ENCODE data around the gene ABCA7. TPM values are rescaled to one million over a fixed set of nuclear protein-coding genes. Genes with fewer than 3 reads are reported as not detected.

ABCA7 gene
- total and polyA plus RNA-seq, 2 of the 13 experiments (the other 11 are each of a cell fraction or from before 2014, with no cell fraction given), result 4.4 to 32.4 TPM

DNA sequence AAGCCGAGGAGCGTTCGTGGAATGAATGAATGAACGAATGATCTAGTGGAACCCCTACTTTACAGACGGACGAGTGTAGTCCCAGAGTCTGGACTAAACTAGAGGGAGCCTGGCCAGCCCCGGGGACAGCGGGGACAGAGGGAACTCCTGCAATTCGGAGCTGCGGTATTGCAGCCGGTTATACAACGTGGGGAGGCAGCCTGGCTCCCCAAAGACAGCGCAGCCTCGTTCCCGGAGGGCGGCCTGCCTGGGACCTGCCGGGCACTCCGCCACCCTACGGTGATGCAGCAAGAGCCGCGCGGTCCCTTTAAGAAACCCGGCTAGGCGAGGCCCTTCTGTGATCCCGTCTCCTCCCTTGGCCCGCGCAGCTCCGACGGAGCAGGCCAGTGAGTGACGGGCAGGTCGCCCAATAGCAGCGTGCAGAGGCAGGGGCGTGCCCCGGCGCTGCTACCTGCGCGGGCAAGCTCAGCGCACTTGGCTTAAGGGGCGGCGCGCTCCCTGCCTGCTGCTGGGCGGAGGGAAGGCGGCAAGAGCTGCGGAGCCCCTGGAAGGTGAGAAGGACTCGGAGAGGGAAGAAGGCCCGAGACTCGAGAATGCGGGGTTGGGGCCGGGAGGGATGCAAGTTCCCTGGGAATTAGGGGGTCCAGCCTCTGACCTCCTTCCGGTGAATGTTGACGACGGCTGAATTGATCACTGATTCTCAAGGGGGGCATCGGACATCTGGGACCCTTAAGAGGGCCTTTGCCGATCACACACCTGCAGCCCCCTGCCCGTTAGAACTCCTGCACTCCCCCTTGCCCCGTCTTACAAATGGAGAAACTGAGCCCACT is at the start of gene ABCA7 (continued):
- TF ChIP-seq, protein P1, sequence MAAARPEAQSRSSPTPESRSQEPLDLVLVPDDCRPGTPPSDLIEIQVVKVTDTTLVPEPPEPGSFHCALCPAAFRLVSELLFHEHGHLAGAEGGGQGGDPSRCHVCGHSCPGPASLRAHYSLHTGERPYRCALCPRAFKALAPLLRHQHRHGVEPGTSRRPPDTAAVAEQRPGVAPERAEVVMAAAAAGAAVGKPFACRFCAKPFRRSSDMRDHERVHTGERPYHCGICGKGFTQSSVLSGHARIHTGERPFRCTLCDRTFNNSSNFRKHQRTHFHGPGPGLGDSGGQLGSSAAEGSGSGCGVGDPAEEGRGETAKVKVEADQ (CRISPR knock-in tag; IDR thresholded peaks at IDR 0.05; ENCODE audit: borderline replicate concordance), result no peak
- TF ChIP-seq ZNF446 (CRISPR knock-in tag; IDR thresholded peaks at IDR 0.05) (no peak), IKZF4 (CRISPR knock-in tag; IDR thresholded peaks at IDR 0.05; ENCODE audit: borderline replicate concordance, low read depth, not compliant biosample characterization) (no peak), ZNF101 (CRISPR knock-in tag; IDR thresholded peaks at IDR 0.05; ENCODE audit: borderline replicate concordance, low read depth) (no peak), FOXM1 (CRISPR knock-in tag; IDR thresholded peaks at IDR 0.05) (no peak), RAD21 (CRISPR knock-in tag; IDR thresholded peaks at IDR 0.05) (peak; percentile 34), TCF7L2 (IDR thresholded peaks at IDR 0.05; ENCODE audit: low read depth, low read length) (no peak), SIX4 (CRISPR knock-in tag; IDR thresholded peaks at IDR 0.05) (no peak), RFX1 (IDR thresholded peaks at IDR 0.05) (no peak), ZSCAN30 (CRISPR knock-in tag; IDR thresholded peaks at IDR 0.05) (no peak), FOSL1 (CRISPR knock-in tag; IDR thresholded peaks at IDR 0.05; ENCODE audit: borderline replicate concordance) (no peak), ZNF383 (CRISPR knock-in tag; IDR thresholded peaks at IDR 0.05; ENCODE audit: borderline replicate concordance) (no peak), NR2F6 (IDR thresholded peaks at IDR 0.05) (no peak), NR2F6 (CRISPR knock-in tag; IDR thresholded peaks at IDR 0.05) (peak; percentile 57), MBNL3 (CRISPR knock-in tag; conservative IDR thresholded peaks at IDR 0.05) (no peak), MATR3 (CRISPR knock-in tag; IDR thresholded peaks at IDR 0.05) (no peak), KDM4B (CRISPR knock-in tag; IDR thresholded peaks at IDR 0.05) (no peak), U2AF1 (optimal IDR thresholded peaks at IDR 0.05; ENCODE audit: low read depth, low read length) (no peak), HNRNPL (IDR thresholded peaks at IDR 0.05; ENCODE audit: low read depth, low read length) (no peak), ELF4 (CRISPR knock-in tag; IDR thresholded peaks at IDR 0.05; ENCODE audit: borderline replicate concordance) (no peak), EED (CRISPR knock-in tag; IDR thresholded peaks at IDR 0.05) (no peak)
- TF ChIP-seq, protein P2, sequence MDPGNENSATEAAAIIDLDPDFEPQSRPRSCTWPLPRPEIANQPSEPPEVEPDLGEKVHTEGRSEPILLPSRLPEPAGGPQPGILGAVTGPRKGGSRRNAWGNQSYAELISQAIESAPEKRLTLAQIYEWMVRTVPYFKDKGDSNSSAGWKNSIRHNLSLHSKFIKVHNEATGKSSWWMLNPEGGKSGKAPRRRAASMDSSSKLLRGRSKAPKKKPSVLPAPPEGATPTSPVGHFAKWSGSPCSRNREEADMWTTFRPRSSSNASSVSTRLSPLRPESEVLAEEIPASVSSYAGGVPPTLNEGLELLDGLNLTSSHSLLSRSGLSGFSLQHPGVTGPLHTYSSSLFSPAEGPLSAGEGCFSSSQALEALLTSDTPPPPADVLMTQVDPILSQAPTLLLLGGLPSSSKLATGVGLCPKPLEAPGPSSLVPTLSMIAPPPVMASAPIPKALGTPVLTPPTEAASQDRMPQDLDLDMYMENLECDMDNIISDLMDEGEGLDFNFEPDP (CRISPR knock-in tag; conservative IDR thresholded peaks at IDR 0.05), result no peak
- TF ChIP-seq, protein P3, sequence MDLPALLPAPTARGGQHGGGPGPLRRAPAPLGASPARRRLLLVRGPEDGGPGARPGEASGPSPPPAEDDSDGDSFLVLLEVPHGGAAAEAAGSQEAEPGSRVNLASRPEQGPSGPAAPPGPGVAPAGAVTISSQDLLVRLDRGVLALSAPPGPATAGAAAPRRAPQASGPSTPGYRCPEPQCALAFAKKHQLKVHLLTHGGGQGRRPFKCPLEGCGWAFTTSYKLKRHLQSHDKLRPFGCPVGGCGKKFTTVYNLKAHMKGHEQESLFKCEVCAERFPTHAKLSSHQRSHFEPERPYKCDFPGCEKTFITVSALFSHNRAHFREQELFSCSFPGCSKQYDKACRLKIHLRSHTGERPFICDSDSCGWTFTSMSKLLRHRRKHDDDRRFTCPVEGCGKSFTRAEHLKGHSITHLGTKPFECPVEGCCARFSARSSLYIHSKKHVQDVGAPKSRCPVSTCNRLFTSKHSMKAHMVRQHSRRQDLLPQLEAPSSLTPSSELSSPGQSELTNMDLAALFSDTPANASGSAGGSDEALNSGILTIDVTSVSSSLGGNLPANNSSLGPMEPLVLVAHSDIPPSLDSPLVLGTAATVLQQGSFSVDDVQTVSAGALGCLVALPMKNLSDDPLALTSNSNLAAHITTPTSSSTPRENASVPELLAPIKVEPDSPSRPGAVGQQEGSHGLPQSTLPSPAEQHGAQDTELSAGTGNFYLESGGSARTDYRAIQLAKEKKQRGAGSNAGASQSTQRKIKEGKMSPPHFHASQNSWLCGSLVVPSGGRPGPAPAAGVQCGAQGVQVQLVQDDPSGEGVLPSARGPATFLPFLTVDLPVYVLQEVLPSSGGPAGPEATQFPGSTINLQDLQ (CRISPR knock-in tag; IDR thresholded peaks at IDR 0.05), result no peak
- TF ChIP-seq, protein P4, sequence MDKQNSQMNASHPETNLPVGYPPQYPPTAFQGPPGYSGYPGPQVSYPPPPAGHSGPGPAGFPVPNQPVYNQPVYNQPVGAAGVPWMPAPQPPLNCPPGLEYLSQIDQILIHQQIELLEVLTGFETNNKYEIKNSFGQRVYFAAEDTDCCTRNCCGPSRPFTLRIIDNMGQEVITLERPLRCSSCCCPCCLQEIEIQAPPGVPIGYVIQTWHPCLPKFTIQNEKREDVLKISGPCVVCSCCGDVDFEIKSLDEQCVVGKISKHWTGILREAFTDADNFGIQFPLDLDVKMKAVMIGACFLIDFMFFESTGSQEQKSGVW (CRISPR knock-in tag; IDR thresholded peaks at IDR 0.05; ENCODE audit: borderline replicate concordance), result no peak
- TF ChIP-seq, protein P5, sequence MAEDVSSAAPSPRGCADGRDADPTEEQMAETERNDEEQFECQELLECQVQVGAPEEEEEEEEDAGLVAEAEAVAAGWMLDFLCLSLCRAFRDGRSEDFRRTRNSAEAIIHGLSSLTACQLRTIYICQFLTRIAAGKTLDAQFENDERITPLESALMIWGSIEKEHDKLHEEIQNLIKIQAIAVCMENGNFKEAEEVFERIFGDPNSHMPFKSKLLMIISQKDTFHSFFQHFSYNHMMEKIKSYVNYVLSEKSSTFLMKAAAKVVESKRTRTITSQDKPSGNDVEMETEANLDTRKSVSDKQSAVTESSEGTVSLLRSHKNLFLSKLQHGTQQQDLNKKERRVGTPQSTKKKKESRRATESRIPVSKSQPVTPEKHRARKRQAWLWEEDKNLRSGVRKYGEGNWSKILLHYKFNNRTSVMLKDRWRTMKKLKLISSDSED (CRISPR knock-in tag; IDR thresholded peaks at IDR 0.05), result no peak

Data from HepG2 (cell line).